K562 (cell line): ENCODE data around the gene C1QTNF6. TPM values are rescaled to one million over a fixed set of nuclear protein-coding genes. Genes with fewer than 3 reads are reported as not detected.

Experiments used
- CBFB ChIP-seq: sonication (generic); formaldehyde crosslinking; IDR thresholded peaks from 2 replicates; pipeline ENCODE4 v1.4.0; 2020; ENCODE audit warnings: mild to moderate bottlenecking, missing genetic modification reagents
- CREB1 ChIP-seq, 2 experiments: sonication (generic) in 1 of 2; formaldehyde crosslinking in 1 of 2; IDR thresholded peaks; 2 replicates each; pipeline versions ENCODE4 v1.6.1 to v1.8.0; 2012 to 2022; ENCODE audit warnings: inconsistent platforms in 1 of 2, mild to moderate bottlenecking in 1 of 2, missing genetic modification reagents in 1 of 2, moderate library complexity in 1 of 2
- FOXA3 ChIP-seq, 2 experiments: fragments of 450-650 bp in 1 of 2; sonication (generic) in 1 of 2; formaldehyde crosslinking; IDR thresholded peaks in 1 of 2; conservative IDR thresholded peaks in 1 of 2; 2 replicates each; pipeline versions ENCODE4 v1.4.0 to v1.8.0; 2020 to 2022; ENCODE audit warnings: mild to moderate bottlenecking in 2 of 2, missing genetic modification reagents in 1 of 2
- FOXP1 ChIP-seq: sonication (generic); formaldehyde crosslinking; IDR thresholded peaks from 2 replicates; pipeline ENCODE4 v1.8.0; 2022; ENCODE audit warnings: mild to moderate bottlenecking, missing genetic modification reagents
- HDAC3 ChIP-seq: fragments of 450-650 bp; IDR thresholded peaks from 2 replicates; pipeline ENCODE4 v1.6.1; 2018; ENCODE audit warnings: borderline replicate concordance, mild to moderate bottlenecking, moderate library complexity; ENCODE audit not compliant: partially characterized antibody
- HOMEZ ChIP-seq: fragments of 250-450 bp; sonication (Bioruptor Pico); IDR thresholded peaks from 2 replicates; pipeline ENCODE4 v1.4.0; 2020; ENCODE audit warnings: mild to moderate bottlenecking, moderate library complexity
- ILF3 ChIP-seq: fragments of 450-650 bp; IDR thresholded peaks from 2 replicates; pipeline ENCODE4 v1.6.1; 2018; ENCODE audit warnings: antibody characterized with exemption, mild to moderate bottlenecking, moderate library complexity, borderline replicate concordance
- KAT2B ChIP-seq: IDR thresholded peaks from one replicate; pipeline ENCODE4 v1.6.1; 2012; ENCODE audit warnings: low read depth, mild to moderate bottlenecking, control low read depth, inconsistent platforms, low read length, moderate library complexity
- NBN ChIP-seq: fragments of 450-650 bp; IDR thresholded peaks from 2 replicates; pipeline ENCODE4 v1.6.1; 2016; ENCODE audit warnings: low read depth, mild to moderate bottlenecking
- PHF8 ChIP-seq: fragments of 200-600 bp; sonication (generic); IDR thresholded peaks from 2 replicates; pipeline ENCODE4 v1.6.1; 2012; ENCODE audit warnings: mixed run types, mild to moderate bottlenecking, inconsistent platforms, low read length, moderate library complexity, borderline replicate concordance
- PTBP1 ChIP-seq: fragments of 200-400 bp; formaldehyde crosslinking; IDR thresholded peaks from 2 replicates; pipeline ENCODE4 v1.6.1; 2017; ENCODE audit warnings: low read depth, low read length
- RNF2 ChIP-seq: sonication (generic); IDR thresholded peaks from 2 replicates; pipeline ENCODE4 v1.6.1; 2016
- RUNX1 ChIP-seq: sonication (generic); IDR thresholded peaks from 2 replicates; pipeline ENCODE4 v1.6.1; 2016; ENCODE audit warnings: antibody characterized with exemption, low read depth
- SMARCB1 ChIP-seq: IDR thresholded peaks from 2 replicates; pipeline ENCODE4 v1.6.1; 2011; ENCODE audit warnings: improper control_type of control experiment, low read depth; ENCODE audit not compliant: insufficient read length
- SREBF2 ChIP-seq: sonication (generic); formaldehyde crosslinking; IDR thresholded peaks from 2 replicates; pipeline ENCODE4 v1.4.0; 2020; ENCODE audit warnings: mild to moderate bottlenecking, missing genetic modification reagents
- TBL1XR1 ChIP-seq, 2 experiments: IDR thresholded peaks; 2 replicates each; pipeline ENCODE4 v1.6.1; 2012; ENCODE audit warnings: improper control_type of control experiment in 2 of 2, low read length in 2 of 2, mild to moderate bottlenecking in 1 of 2
- TCFL5 ChIP-seq: fragments of 250-450 bp; sonication (Bioruptor Pico); conservative IDR thresholded peaks from 2 replicates; pipeline ENCODE4 v1.6.1; 2021; ENCODE audit warnings: mild to moderate bottlenecking, moderate library complexity, matching md5 sums
- TFAM ChIP-seq: fragments of 250-450 bp; sonication (Bioruptor Pico); conservative IDR thresholded peaks from 2 replicates; pipeline ENCODE4 v1.5.0; 2021; ENCODE audit warnings: mild to moderate bottlenecking, moderate library complexity
- ZNF165 ChIP-seq: fragments of 250-450 bp; sonication (Bioruptor Pico); IDR thresholded peaks from 2 replicates; pipeline ENCODE4 v1.4.0; 2020; ENCODE audit warnings: borderline replicate concordance
- ZNF174 ChIP-seq: fragments of 250-450 bp; sonication (Bioruptor Pico); IDR thresholded peaks from 2 replicates; pipeline ENCODE4 v1.4.0; 2020; ENCODE audit warnings: mild to moderate bottlenecking
- ZNF212 ChIP-seq: fragments of 450-650 bp; formaldehyde crosslinking; IDR thresholded peaks from 2 replicates; pipeline ENCODE4 v1.4.0; 2020; ENCODE audit warnings: mild to moderate bottlenecking
- ZNF395 ChIP-seq: fragments of 200-800 bp; sonication (Bioruptor generic); IDR thresholded peaks from 2 replicates; pipeline ENCODE4 v1.6.1; 2017; ENCODE audit warnings: missing genetic modification characterization, missing compliant biosample characterization
- ZNF592 ChIP-seq: fragments of 450-650 bp; IDR thresholded peaks from 2 replicates; pipeline ENCODE4 v1.6.1; 2017; ENCODE audit warnings: antibody characterized with exemption, mild to moderate bottlenecking
- ZNF699 ChIP-seq: fragments of 250-450 bp; sonication (Bioruptor Pico); IDR thresholded peaks from 2 replicates; pipeline ENCODE4 v1.8.0; 2021; ENCODE audit warnings: mild to moderate bottlenecking, moderate library complexity; ENCODE audit not compliant: insufficient replicate concordance
- polyA plus RNA-seq, 8 experiments: library from polyadenylated mRNA; depleted of rRNA in 4 of 8; stranded (reverse) in 5 of 8; unstranded in 3 of 8; fragments of >200 nt; fragmentation: Nextera tagmentation in 2 of 8; fragmentation: Illumina TruSeq in 1 of 8; extraction: Ambion mirVana in 2 of 8; extraction: Trizol in 1 of 8; gene quantifications; 2 replicates each; pipeline versions ENCODE4 v1.2.1 to v1.2.3, GENCODE V29; 2011 to 2014; ENCODE audit warnings: inconsistent platforms in 1 of 8, missing spikeins in 1 of 8
- total RNA-seq, 7 experiments: library from RNA; depleted of rRNA in 6 of 7; stranded (reverse); fragments of >200 nt in 6 of 7; fragmentation: Illumina TruSeq in 2 of 7; extraction: Trizol in 2 of 7; gene quantifications; 2 replicates each; pipeline versions ENCODE4 v1.2.1 to v1.2.3, GENCODE V29; 2011 to 2021; ENCODE audit warnings: low replicate concordance in 1 of 7

The C1QTNF6 gene
- total and polyA plus RNA-seq, 9 of the 15 experiments (the other 6 are each of a cell fraction or from before 2014, with no cell fraction given), result 0.18 to 0.92 (median 0.55) TPM

- TF ChIP-seq ZNF395 (CRISPR knock-in tag) (no peak), SREBF2 (no peak), ILF3 (no peak), ZNF592 (peak; percentile 28), ZNF165 (no peak), FOXA3 (CRISPR knock-in tag; conservative IDR thresholded peaks at IDR 0.05 in 1 of 2, IDR thresholded peaks at IDR 0.05 in 1 of 2) (no peak), FOXP1 (no peak; the same call in 1 of the 2 replicates), ZNF699 (CRISPR knock-in tag) (no peak), ZNF212 (CRISPR knock-in tag) (no peak), HDAC3 (no peak), KAT2B (no peak), PHF8 (peak; percentile 22; the same call in 1 of the 2 replicates), CBFB (CRISPR knock-in tag) (0 out of 2 replicates have a peak, but pooled peaks have one; percentile 28), RUNX1 (no peak), TBL1XR1 (IDR thresholded peaks at IDR 0.05; ENCODE audit: low read length in 2 of 2) (no peak), RNF2 (no peak), ZNF174 (CRISPR knock-in tag) (no peak), PTBP1 (no peak), TCFL5 (no peak), SMARCB1 (no peak), CREB1 (IDR thresholded peaks at IDR 0.05) (no peak), CREB1 (CRISPR knock-in tag; IDR thresholded peaks at IDR 0.05) (no peak), TFAM (no peak), NBN (no peak), HOMEZ (CRISPR knock-in tag) (no peak)
Observed at GRCh38 chr22:37199760-37200108, 11.7 kb upstream of the C1QTNF6 start (continued).
